ENCODE measurements around the gene SEC14L3. TPM values are rescaled to one million over a fixed set of nuclear protein-coding genes. Genes with fewer than 3 reads are reported as not detected.

Gene SEC14L3
- total and polyA plus RNA-seq, 2 of the 13 experiments (the other 11 are each of a cell fraction or from before 2014, with no cell fraction given): not detected

GRCh38 chr22:30459181-30460052, 12.4 kb downstream of the SEC14L3 start (continued):
- TF ChIP-seq ZKSCAN5 (CRISPR knock-in tag; IDR thresholded peaks at IDR 0.05): no peak
- no peak for TF ChIP-seq CBX5 (CRISPR knock-in tag; IDR thresholded peaks at IDR 0.05; ENCODE audit: borderline replicate concordance)
- TF ChIP-seq WIZ (CRISPR knock-in tag; IDR thresholded peaks at IDR 0.05): peak; percentile 41; the same call in 1 of the 2 replicates
- no peak for TF ChIP-seq ZNF546 (CRISPR knock-in tag; conservative IDR thresholded peaks at IDR 0.05)
- no peak for TF ChIP-seq ZNF782 (CRISPR knock-in tag; IDR thresholded peaks at IDR 0.05; ENCODE audit: borderline replicate concordance)
- peak; percentile 25; the same call in 1 of the 2 replicates for TF ChIP-seq SALL1 (CRISPR knock-in tag; IDR thresholded peaks at IDR 0.05)
- TF ChIP-seq SIX4 (CRISPR knock-in tag; IDR thresholded peaks at IDR 0.05): no peak
- no peak for TF ChIP-seq CBFB (CRISPR knock-in tag; IDR thresholded peaks at IDR 0.05)
- no peak for TF ChIP-seq ZNF275 (CRISPR knock-in tag; IDR thresholded peaks at IDR 0.05; ENCODE audit: borderline replicate concordance)

GRCh38 chr22:30457981-30458380, 13.8 kb downstream of the SEC14L3 start:
- Histone ChIP-seq H2AFZ (ENCODE audit: low read length) (no peak overlapping the region), H3K4me2 (ENCODE audit: low read depth, low read length) (no peak overlapping the region), H3K36me3 (replicated peaks in 1 of 2; ENCODE audit: control insufficient read depth in 1 of 2, insufficient read depth in 2 of 2, low read length in 2 of 2) (no peaks in the 10 kb centered on the region), H3K4me1 (ENCODE audit: insufficient read depth, low read length) (no peaks in the 10 kb centered on the region), H3K27ac (ENCODE audit: extremely low read length, insufficient read depth, low read length) (no peak overlapping the region), H3K9me3 (ENCODE audit: low read length) (no peaks in the 10 kb centered on the region), H4K20me1 (ENCODE audit: insufficient read depth, low read length) (no peaks in the 10 kb centered on the region), H3K9ac (ENCODE audit: insufficient read depth, low read depth, low read length) (no peak overlapping the region), H3K79me2 (ENCODE audit: insufficient read depth, low read length) (no peaks in the 10 kb centered on the region), H3K4me3 (replicated peaks in 1 of 3; ENCODE audit: insufficient read depth in 1 of 3, low read depth in 2 of 3, low read length in 3 of 3) (no peak overlapping the region), H3K27me3 (ENCODE audit: control insufficient read depth in 1 of 2, insufficient read depth in 2 of 2, low read length in 2 of 2) (peaks cover 0 to 7% of the 10 kb centered on the region in 2 experiments; a peak in 2 of 5 replicates)
- CTCF ChIA-PET (ENCODE audit: low intra/inter-chr PET ratio, low total read pairs): no interaction called here
- 2% methylated on average over 8 of the region's 8 CpGs for WGBS (ENCODE audit: low lambda C conversion rate)
- TF ChIP-seq RARA (CRISPR knock-in tag; IDR thresholded peaks at IDR 0.05) (no peak), FOXP4 (CRISPR knock-in tag; IDR thresholded peaks at IDR 0.05) (no peak), GABPA (IDR thresholded peaks at IDR 0.05; ENCODE audit: low read depth, low read length) (no peak), GABPA (CRISPR knock-in tag; IDR thresholded peaks at IDR 0.05; ENCODE audit: low read depth) (no peak), SETDB1 (CRISPR knock-in tag; IDR thresholded peaks at IDR 0.05; ENCODE audit: borderline replicate concordance) (no peak)
- intact Hi-C loops (cut with micrococcal nuclease; ENCODE audit: unreplicated experiment) (no loop called here), in situ Hi-C loops (cut with HindIII; ENCODE audit: extremely low pct_ligation_motif_present, low pct_unique_long_range_greater_than_20kb) (no loop called here)
- DNase-seq (ENCODE audit: low spot score): no peak
- FAIRE-seq: no peak
- no peak for ATAC-seq
- BruUV-seq (replicated peaks): no TSS peak
- POLR2A ChIA-PET: no interaction called here

Data from HepG2 (cell line).